ENCODE results near the gene SNX32. TPM values are rescaled to one million over a fixed set of nuclear protein-coding genes. Genes with fewer than 3 reads are reported as not detected.

Gene SNX32
- total and polyA plus RNA-seq, 9 of the 15 experiments (the other 6 are each of a cell fraction or from before 2014, with no cell fraction given), result 0.03 TPM; not detected in 7

DNA sequence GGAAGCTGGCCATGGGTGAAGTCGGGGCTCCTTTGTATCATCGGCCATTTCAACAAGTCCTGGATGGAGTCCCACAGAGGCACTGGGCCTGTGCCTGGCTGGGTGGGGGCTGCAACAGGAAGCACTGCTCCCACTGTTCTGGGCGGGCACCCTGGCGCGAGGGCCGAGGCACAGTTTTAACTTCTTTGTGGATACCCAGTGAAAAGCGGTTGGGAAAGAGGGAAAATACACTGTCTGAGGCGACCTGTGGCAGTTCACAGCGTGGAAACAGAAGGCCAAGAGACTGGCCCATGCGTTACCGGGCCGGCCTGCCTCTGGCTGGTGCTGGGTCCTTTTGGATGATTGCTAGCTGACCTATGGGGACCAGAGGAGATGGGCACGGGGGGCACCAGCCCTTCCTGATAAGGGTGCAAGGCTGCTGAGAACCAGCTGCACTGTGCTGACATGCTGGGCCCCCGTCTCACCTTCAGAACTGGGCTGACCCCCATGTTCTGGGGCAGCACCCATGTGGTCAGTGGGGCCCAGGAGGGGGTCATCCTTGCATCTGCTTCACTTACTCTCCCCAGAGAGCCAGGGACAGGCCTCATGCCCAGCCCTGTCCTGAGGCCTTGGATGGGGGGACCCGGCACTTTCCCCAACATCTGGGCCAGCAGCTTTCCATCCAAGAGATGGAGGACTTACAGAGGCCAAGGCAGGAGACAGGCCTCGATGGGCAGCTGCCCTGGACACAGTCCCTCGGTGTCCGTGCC lies 42.7 kb upstream of the SNX32 start:
- no peak overlapping the region for H3K4me2 ChIP-seq (ENCODE audit: insufficient read depth, low read length)
- H3K36me3 ChIP-seq (ENCODE audit: control insufficient read depth, insufficient read depth, low read length), result no peaks in the 10 kb centered on the region
- peak overlapping the region in 1 of 2 experiments; percentile 43; a peak in 1 of 4 replicates for H3K9ac ChIP-seq (ENCODE audit: insufficient read depth in 1 of 2, low read depth in 2 of 2, low read length in 2 of 2)
- no peak overlapping the region for H2AFZ ChIP-seq (ENCODE audit: low read depth, low read length)
- H3K27me3 ChIP-seq (ENCODE audit: control insufficient read depth in 2 of 2, insufficient read depth in 2 of 2, low read length in 2 of 2), result peaks cover 65 to 81% of the 10 kb centered on the region in 2 experiments
- in situ Hi-C loops (cut with MboI) (no loop called here), intact Hi-C loops (cut with micrococcal nuclease) (no loop called here)
- H3K27ac ChIP-seq (ENCODE audit: extremely low read depth, low read depth, low read length), result no peak overlapping the region
- FAIRE-seq (no peak), DNase-seq (ENCODE audit: extremely low read depth in 1 of 4, low spot score in 3 of 4) (no peak), ATAC-seq (no peak; the same call in 2 of the 3 replicates)
- CTCF ChIA-PET (ENCODE audit: low intra/inter-chr PET ratio), result no interaction called here
- no peak overlapping the region for H3K4me3 ChIP-seq
- H3K9me1 ChIP-seq (ENCODE audit: control insufficient read depth, insufficient read depth, low read length), result no peaks in the 10 kb centered on the region
- 2% methylated on average over 17 of the region's 18 CpGs for WGBS (ENCODE audit: insufficient coverage, low coverage, missing lambda C conversion rate)
- H3K9me3 ChIP-seq (replicated peaks; ENCODE audit: control insufficient read depth, insufficient read depth, low read depth, low read length), result no peaks in the 10 kb centered on the region
- peaks cover 0 to 48% of the 10 kb centered on the region in 2 experiments; a peak in 2 of 5 replicates for H3K4me1 ChIP-seq (replicated peaks in 1 of 2; ENCODE audit: control insufficient read depth in 2 of 2, insufficient read depth in 2 of 2, low read length in 2 of 2)
- no TSS peak for BruUV-seq (replicated peaks)
- peaks cover 13% of the 10 kb centered on the region; the same call in 1 of the 2 replicates for H4K20me1 ChIP-seq (replicated peaks; ENCODE audit: control insufficient read depth, insufficient read depth, low read length)
- no peaks in the 10 kb centered on the region for H3K79me2 ChIP-seq (ENCODE audit: control insufficient read depth, insufficient read depth, low read length)
- POLR2A ChIA-PET, result interaction anchor here (0.6 to 1.7 kb wide), 9 partner anchors 9 to 367 kb away, joined by 3 to 7 read pairs (median 3); partner anchors contain the start of genes AP5B1 and MUS81
- no peak for TF ChIP-seq ZC3H8 (IDR thresholded peaks at IDR 0.05)
- TF ChIP-seq CTBP1 (IDR thresholded peaks at IDR 0.05; ENCODE audit: borderline replicate concordance), result no peak
- no peak for TF ChIP-seq XRCC4 (IDR thresholded peaks at IDR 0.05; ENCODE audit: extremely low read depth, insufficient read depth, insufficient read length)
- TF ChIP-seq, protein P1, sequence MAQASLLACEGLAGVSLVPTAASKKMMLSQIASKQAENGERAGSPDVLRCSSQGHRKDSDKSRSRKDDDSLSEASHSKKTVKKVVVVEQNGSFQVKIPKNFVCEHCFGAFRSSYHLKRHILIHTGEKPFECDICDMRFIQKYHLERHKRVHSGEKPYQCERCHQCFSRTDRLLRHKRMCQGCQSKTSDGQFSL (CRISPR knock-in tag; IDR thresholded peaks at IDR 0.05), result no peak
- TF ChIP-seq, protein P1 (tag; IDR thresholded peaks at IDR 0.05), result no peak
- no peak for TF ChIP-seq ZNF445 (CRISPR knock-in tag; IDR thresholded peaks at IDR 0.05; ENCODE audit: low read depth)
- TF ChIP-seq TSC22D4 (tag; IDR thresholded peaks at IDR 0.05), result no peak
- TF ChIP-seq NR2C2 (CRISPR knock-in tag; IDR thresholded peaks at IDR 0.05), result no peak
- no peak for TF ChIP-seq NR2C2 (tag; IDR thresholded peaks at IDR 0.05)
- TF ChIP-seq, protein P2, sequence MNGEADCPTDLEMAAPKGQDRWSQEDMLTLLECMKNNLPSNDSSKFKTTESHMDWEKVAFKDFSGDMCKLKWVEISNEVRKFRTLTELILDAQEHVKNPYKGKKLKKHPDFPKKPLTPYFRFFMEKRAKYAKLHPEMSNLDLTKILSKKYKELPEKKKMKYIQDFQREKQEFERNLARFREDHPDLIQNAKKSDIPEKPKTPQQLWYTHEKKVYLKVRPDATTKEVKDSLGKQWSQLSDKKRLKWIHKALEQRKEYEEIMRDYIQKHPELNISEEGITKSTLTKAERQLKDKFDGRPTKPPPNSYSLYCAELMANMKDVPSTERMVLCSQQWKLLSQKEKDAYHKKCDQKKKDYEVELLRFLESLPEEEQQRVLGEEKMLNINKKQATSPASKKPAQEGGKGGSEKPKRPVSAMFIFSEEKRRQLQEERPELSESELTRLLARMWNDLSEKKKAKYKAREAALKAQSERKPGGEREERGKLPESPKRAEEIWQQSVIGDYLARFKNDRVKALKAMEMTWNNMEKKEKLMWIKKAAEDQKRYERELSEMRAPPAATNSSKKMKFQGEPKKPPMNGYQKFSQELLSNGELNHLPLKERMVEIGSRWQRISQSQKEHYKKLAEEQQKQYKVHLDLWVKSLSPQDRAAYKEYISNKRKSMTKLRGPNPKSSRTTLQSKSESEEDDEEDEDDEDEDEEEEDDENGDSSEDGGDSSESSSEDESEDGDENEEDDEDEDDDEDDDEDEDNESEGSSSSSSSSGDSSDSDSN (IDR thresholded peaks at IDR 0.05; ENCODE audit: borderline replicate concordance in 1 of 2, low read depth in 2 of 2, low read length in 2 of 2), result no peak
- TF ChIP-seq, protein P3, sequence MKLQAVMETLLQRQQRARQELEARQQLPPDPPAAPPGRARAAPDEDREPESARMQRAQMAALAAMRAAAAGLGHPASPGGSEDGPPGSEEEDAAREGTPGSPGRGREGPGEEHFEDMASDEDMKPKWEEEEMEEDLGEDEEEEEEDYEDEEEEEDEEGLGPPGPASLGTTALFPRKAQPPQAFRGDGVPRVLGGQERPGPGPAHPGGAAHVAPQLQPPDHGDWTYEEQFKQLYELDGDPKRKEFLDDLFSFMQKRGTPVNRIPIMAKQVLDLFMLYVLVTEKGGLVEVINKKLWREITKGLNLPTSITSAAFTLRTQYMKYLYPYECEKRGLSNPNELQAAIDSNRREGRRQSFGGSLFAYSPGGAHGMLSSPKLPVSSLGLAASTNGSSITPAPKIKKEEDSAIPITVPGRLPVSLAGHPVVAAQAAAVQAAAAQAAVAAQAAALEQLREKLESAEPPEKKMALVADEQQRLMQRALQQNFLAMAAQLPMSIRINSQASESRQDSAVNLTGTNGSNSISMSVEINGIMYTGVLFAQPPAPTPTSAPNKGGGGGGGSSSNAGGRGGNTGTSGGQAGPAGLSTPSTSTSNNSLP (IDR thresholded peaks at IDR 0.05; ENCODE audit: borderline replicate concordance, low read depth, low read length), result no peak
- TF ChIP-seq ZEB2 (IDR thresholded peaks at IDR 0.05), result no peak
- TF ChIP-seq TCF3 (CRISPR knock-in tag; IDR thresholded peaks at IDR 0.05), result no peak
- TF ChIP-seq MAFK (IDR thresholded peaks at IDR 0.05; ENCODE audit: low read length), result no peak
- TF ChIP-seq ARID1B (IDR thresholded peaks at IDR 0.05), result no peak
